ENCODE data around the gene ITGB2.

Gene ITGB2

DNA sequence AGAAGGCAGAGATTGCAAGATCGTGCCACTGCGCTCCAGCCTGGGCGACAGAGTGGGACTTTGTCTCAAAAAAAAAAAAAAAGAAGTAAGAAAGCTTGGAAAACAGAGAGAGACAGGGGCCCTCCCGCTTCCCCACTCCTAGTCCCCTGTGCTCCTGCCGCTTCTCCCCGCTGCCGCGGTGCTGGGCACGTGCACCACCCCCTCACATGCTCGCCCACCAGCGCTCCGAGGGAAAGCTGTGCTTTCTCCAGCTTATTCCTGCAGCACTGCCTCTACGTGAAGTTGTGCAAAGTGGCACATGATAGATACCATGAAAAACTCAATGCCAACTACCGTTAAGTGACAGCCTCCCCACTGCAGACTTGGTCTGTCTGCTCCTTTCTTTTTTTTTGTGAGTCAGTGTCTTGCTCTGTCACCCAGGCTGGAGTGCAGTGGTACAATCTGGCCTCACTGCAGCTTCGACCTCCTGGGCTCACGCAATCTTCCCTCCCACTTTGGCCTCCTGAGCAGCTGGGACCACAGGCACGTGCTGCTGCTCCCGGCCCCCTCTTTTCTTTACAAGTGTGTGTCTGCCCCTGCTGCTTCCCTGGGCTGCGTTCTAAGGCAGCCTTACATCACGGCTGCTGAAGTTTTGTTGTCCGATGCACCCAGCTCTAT, 34.6 kb upstream of the ITGB2 start:
- no peak for DNase-seq

DNA sequence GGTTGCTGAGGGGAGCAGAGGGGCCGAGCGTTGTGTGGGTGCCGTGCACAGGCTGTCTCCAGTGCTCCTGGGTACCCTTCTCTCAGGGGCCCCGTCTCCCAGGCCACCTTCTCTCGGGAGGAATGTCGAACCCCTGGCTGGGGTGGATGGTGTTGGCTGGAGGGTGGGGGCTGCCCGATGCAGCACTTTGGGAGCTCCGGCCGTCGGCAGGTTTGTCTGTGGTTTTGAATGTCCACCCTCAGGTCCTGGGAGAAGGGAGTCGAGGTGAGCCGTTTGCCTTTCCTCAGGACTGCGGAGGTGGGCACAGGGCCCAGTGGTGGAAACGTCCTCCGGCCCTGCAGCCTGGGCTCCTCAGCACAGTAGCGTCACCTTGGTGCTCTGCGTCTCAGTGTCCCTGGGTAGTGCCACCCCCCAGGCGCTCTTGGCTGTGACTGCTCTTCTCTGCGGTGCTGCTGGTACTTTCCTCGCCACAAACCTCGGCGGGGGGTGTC, 33.6 kb upstream of the ITGB2 start:
- DNase-seq, result no peak

DNA sequence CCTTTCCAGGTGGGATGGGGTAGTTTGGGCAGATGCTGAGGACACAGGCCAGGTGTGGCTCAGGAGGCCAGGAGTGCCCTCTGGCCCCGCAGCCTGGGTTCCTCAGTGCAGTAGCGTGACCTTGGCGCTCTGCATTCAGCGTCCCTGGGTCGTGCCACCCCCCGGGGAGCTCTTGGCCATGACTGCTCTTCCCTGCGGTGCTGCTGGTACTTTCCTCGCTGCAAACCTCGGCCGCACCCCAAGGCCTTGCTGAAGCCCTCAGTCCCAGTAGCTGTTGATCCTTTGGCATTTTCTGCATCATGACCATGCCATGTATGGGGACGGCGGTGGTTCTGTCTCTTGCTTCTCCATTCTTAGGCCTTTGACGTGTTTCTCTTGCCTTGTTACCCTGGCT, 32.9 kb upstream of the ITGB2 start:
- DNase-seq, result no peak

DNA sequence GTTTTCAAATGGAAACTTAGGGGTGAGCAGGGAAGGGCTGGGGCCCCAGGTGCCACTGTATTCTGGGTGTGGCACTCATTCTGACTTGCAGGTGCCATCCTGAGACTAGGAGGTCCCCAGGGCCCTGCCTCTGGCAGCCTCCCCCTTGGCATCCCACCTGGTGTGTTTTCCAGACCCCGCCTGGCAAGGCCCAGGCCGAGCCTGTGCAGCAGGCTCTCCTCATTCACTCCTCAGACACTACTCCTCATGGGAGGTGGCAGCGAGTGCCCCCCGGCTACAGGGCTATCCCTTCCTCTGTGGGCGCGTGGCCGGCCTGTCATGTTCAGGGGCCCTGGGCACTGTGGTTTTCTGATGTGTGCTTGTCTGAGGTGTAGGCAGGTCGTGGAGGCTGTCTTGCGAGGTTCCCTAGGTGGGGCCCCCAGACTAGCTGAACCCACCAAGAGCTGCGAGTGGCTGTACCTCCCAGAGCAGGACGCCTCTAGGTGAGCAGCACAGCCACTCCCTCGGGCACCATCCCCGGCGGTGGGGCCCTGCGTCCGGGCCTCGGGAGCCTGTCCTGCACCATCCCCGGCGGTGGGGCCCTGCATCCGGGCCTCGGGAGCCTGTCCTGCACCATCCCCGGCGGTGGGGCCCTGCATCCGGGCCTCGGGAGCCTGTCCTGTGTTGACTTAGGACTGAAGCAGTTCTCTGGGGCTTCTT, 32.4 kb upstream of the ITGB2 start:
- no peak for DNase-seq

DNA sequence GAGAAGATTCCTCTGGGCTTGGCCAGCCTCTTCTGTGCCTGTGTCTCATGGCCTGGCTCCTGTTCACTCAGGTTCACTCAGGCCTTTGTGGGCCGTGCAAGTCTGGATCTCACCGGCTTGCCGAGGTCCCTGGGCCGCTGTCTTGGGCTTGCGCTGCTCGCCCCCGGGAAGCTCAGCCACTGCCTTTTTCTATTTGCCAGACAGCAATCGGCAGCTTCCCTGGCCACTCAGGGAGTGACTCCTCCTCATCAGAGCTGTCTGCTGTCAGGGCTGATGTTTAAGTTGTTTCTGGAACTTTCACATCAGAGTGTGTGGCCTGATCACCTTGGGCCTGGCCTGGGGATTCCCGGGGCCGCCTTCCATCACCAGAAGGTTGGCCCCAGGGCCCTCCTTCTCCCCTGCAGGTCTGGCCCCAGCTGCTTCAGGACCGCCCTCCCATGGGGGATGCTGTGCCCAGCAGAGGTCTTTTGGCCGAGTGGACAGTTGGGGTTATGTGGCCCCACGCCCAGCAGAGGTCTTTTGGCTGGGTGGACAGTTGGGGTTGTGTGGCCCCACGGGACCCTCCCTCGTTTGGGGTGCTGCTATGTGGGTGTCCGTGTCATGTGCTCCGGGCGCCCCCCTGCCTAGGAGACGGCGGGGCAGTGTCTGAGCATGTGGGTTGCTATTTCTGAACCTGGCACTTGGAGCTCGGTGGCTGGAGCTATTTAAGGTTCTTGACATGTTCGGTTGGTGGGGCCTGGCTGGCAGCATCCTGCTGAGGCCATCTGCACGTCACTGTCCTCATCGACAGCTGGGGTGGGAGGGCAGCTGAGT, 31.6 kb upstream of the ITGB2 start:
- no peak for DNase-seq

DNA sequence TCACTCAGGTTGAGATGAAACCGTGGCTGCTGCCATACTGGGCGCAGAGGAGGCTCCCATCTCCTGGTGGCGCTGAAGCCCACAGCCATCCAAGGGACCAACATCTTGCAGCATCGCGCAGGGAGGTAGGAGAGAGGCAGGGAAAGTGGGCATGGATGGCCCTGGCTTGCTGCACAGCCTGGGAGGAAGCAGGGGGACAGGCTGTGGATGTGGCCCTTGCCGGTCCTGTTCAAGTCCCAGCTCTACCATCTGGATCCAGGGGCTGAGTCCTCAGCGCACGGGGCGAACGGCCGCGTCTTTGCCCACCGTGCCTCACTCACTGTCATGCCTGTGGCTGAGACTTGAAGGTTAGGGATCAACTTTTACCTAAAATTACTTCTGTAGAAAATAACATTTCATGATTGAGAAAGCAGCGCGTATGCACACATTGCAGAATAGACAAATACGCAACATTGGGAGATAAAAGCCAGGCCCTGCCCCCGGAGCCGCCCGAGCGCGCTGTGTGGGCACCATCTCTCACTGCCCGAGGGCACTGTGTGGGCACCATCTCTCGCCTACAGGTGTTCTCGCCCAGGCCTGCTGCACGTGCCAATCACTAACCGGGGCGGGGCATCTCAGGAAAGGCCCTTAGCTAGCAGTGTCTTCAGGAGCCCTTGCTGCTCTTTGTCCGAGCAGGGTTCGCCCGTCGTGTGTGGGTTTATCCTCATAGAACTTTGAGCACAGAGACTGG, 30.7 kb upstream of the ITGB2 start:
- no peak for DNase-seq

DNA sequence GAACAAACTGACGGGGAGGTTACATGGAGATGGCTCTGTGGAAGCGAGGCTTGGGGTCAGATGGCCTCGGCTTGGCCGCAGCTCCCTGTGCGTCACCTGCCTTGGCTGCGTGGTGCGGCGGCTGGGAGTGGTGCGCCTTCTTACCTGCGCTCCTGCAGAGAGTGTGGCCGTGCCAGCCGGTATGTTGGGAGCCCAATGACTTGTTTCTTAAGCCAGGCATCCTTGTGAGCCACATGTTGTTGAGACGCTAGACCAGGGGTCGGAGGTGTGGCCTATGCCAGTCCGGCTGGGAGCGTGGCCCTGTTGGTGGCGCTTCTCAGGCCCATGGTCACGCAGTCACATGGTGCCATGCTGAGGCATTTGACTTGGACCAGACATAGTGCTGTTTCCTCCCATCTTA, 29.7 kb upstream of the ITGB2 start:
- DNase-seq, result no peak

DNA sequence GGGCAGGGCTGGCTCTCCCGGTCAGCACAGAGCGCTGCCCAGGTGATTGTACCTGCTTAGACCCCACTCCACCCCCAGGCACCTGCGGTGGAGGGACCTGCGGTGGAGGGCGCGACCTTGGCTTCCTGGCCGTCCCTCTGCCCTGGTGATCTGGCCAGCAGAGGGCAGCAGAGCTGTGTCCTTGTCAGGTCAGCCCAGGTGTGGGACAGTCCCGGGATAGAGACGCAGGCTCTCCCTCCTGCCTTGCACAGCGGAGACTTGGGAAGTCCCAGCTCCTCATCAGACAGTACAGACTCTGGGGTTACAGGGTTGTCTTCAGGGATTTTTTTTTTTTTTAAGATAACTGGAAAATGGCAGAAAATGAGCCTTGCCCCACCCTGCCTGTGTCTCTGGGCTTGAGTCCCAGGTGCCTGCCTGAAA, 29.1 kb upstream of the ITGB2 start:
- peak; percentile 64 for DNase-seq

DNA sequence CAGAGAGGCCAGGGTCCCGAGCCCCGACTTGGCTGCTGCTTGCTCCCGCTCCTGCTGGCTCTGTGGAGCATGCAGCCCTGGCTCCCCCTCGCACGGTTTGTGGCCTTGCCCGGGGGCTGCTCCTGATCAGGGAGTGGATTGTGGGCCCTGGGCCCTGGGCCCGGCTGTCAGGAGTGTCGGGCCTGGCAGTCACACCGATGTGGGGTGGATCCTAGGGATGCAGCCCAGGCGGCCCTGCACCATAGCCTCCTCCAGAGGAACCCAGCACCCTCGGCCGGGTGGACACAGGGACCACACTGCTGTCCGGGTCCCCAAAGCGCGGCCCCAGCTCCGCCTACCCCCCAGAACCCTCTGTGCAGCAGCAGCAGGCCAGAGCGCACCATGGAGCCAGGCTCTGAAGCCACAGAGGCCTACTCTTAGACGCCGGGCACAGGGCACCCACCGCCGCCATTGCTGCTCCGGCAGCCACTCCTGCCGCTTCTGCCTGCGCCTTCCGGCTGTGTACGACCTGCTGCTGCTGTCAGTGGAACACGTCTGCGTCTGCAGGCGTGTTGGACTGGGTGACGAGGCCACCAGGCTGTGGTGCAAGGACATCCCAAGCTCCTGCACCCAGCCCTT, 28.6 kb upstream of the ITGB2 start:
- DNase-seq, result no peak

DNA sequence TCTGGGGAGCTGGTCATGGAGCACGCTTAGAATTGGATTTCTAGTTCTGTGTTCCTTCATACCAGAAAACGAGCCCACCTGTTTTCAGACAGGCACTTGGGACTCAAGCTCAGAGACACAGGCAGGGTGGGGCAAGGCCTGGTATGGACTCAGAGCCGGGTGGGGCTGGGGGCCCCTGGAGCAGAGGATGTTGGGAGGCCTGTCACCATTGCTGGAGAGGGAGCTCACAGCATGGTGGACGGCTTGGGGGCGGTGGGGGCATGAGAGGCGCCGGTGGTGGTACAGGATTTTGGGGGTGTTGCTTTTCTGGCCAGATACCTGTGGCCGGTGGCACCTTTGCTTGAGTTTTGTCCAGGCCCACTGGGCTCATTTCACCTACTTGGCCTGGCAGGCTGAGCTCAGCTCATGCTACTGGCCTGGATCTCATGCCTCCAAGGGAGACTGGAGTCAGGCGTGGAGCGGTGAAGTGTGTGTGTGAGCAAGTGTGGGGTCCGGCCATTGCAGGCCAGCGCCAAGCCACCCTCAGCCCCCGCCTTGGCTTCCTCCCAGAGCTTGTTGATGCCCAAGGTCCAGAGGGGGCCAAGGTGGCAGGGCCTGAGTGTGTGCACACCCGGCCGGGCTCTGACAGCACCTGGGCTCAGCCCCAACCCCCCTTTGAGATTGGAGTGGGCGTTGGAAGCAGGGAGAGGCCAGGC, 27.9 kb upstream of the ITGB2 start:
- DNase-seq, result no peak

DNA sequence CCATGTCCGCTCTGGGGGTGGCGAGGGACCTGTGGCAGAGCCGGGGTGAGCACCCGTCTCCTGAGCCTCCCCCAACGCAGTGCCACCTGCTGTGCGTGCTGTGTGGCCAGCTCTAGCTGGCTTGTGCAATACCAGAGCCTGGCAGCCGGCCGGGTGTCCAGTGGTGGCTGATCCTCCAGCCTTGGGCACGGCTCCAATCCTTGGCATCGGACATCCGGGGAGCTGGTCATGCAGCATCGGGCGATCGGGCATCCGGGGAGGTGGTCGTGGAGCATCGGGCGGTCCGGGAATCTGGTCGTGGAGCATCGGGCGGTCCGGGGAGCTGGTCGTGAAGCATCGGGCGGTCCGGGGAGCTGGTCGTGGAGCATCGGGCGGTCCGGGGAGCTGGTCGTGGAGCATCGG, 27.2 kb upstream of the ITGB2 start:
- DNase-seq, result no peak

DNA sequence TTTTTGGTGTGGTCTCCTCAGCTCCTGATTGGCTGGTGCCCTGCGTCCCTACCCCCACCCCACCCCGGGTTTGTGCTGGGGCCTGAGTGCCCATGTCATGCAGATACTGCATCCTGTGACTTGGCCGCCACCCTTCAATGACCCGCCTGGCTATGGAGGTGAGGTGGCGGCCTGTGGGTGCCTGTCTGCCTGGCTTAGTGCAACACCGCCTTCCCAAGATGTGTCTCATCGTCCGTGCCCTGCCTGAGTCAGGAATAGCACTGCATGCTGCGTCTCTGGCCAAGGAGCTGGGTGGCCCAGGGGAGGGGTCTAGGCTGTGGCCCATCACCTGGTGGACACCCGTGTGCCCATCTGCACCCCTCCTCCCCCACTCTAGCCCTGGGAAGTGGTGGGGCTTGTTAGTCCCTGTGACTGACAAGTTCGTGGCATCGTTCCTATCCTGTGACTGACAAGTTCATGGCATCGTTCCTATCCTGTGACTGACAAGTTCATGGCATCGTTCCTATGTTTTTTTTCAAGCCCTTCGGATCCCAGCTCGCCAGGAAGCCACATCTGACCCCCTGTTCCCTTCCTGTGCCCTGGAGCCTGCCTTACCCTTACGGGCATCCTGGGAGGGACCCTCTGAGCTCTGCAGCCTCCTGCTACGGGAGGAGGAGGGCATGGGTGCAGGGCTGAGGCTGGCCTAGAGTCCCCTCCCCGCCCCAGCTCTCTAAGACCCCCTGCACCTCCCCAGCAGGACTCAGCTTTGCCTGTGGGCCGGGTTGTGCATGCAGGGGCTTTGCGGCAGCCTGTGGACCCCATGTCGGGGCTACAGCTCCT, 26.6 kb upstream of the ITGB2 start:
- no peak for DNase-seq

DNA sequence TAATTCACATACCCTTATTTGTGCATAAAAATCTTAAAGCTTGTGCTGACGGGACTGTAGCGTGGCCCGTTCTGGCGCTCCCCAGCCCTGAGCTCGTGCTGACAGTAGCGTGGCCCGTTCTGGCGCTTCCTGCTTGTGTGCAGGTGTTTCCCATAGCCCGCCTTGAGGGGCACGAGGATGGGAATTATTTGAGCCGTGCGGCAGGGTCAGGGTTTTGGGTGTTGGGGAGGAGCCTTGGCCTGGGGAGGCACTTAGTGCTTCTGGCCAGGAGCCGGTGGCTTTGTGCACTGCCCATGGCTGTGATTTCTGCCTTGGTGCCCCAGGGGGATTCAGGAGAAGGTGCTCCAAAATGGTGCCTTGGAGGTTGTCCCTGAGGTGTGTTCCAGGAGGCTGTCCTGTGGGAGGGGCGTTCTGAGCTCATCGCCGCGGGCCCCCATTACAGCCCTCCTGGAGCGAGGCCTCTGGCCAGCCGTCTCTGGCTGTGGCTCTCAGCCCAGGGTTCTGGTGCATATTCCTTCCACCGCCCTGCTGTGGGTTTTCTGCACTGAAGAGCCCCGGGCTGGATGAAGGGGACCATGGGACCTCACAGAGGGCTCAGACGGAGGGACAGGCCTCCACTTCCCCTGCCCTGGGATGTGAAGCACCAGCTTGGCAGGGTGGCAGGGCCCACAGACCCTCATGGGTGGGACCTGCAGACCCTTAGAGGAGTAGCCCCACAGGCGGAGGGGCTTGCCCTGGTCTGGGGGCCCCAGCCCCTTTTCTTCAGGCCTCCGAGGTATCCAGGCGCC, 25.7 kb upstream of the ITGB2 start:
- no peak for DNase-seq

DNA sequence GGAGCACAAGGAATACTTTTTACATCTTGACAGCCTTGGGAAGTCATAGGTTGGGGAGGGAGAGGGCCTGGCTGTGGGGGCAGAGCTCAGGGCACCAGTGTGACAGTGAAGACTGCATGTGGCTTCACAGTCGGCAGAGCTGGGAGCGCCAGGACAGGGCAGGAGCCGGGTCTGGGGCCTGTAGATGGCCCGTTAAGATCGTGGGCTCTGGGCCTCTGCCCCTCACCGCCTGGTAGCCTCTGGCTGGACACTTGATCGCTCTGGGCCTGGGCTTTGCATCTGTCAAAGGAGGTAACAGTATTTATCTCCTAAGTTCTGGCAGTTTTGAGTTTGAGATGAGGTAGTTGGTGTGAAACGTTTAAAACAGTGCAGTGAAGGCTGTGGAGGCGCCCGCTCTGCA, 23.9 kb upstream of the ITGB2 start:
- DNase-seq, result no peak

DNA sequence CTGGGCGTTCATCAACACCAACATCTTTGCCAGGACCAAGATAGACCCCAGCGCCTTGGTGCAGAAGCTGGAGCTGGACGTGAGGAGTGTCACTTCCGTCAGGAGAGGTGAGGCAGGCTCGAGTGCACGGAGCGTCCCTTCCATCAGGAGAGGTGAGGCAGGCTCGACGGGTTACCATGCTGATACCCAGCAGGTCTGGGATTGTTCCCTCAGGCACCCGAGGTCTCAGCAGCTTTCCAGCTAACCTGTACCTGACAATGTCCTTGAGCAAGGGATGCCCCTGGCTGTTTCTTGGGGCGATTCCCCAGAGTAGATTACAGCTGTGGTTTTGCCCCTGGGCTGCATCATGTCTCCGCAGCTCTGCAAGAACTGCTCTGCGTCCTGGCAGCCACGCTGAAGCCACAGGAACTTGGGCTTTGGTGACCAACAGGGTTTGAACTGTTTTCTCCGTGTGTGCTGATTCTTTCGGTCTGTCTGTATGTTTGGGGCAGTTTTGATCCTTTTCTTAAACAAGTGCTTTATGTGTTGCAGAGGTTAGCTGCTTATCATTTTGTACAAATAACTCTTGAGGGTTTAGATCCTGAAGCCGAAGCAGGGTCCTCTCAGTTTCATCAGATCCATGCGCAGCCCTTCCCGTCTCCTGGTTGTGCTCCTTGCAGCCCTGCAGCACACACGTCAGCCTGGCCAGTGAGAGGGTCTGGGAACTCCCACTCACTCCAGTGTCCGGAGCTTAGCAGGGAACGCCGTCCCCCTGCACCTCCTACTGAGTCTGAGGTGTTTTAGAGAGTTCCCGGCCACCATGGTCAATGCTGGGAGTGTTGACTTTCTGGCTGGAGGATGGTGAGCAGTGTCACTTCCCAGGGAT, 23.2 kb upstream of the ITGB2 start:
- DNase-seq, result no peak

DNA sequence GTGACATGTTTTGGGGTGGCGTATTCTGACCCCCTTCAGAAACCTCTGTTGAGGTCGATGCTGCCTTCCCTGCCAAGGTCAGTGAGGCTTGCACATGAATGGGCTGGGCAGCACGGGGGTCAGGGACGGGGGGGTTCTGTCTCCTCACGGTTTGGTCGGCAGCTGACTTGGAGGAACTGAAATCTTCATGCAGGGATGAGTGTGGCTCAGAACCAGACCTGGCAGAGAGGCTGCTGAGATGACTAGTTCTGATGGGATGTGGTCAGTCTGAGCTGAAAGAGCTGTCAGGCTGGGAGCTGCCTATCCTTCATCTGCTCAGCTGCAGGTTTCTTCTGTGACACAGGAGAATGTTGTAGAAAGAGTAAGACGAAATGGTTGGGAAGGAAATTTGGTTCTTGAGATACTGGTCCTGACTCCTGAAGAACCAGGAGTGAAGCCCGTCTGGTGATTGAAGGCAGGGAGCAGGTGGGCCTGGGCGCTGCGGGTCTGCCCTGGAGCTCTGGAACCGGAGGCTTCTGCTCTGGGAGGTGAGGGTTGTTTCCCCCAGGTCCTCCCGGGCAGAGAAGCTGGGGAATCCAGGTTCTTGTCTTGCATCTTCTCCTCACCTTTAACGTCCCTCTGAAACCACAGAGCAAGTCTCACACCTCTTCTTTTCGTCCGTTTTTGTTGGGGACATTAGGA, 22.4 kb upstream of the ITGB2 start:
- DNase-seq, result no peak

DNA sequence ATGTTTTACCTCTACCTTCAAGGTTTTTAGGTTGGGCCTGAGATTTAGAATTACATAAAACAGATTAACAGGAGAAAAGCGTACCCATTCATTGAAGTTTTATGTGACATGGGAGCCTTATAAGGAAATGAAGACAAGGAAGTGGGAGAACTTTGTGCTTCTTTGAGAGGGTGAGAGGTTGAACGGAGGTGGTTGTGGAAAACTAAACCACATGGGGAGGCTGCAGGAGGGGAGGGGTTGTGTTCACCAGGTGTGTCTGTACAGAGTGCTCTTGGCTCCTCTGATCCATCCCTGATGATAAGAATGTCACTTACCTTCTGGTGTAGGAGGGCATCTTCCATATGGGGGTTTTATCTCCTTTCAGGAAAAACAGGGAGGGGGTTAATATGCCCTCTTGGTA, 21.9 kb upstream of the ITGB2 start:
- no peak for DNase-seq

DNA sequence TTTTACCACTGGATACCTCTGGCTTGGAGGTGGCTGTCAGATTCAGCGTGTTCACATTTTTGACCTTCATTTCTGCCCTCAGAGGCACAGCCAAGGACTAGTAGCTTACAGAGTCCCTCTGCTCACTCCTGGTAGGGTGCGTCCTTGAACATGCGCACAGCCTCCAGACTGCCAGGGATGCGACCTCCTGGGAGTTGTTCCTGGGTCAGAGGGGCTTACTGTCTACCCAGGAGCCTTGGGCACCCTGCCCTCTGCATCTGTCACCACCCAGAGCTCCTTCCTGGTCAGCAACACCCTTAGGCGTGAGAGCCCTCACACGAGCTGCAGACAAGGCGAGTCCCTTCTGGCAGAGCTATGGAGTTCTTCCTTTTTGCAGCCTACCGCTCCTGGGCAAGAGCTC, 20.9 kb upstream of the ITGB2 start:
- DNase-seq, result no peak
